ENCODE data around the gene PPP1R12B. TPM values are rescaled to one million over a fixed set of nuclear protein-coding genes. Genes with fewer than 3 reads are reported as not detected.

PPP1R12B gene
- total and polyA plus RNA-seq, 2 experiments from 2014 or later, result 13.2 to 13.8 TPM

DNA sequence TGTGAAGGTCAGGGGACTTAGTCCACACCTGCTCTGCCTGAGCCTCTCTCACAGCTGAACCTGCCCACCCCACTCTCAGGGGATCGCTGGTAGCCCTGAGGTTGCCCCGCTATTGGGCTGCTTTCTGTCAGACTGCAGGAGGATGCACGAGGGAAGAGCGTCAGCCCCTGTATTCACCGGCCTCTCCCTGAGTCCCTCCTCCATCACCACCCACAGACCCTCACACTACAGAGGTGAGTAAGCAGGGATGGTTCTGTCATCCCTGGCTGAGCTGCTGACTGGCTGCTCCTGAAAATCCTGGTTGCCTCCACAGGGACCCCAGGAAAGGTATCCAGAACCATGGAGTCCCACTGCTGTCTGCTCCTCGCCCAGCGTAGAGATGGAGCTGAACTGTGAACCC lies 243.0 kb downstream of the PPP1R12B start:
- no peaks in the 10 kb centered on the region for H3K9me3 Mint-ChIP-seq
- Histone ChIP-seq H3K4me2 (no peak overlapping the region), H3K4me1 (ENCODE audit: insufficient read depth) (no peaks in the 10 kb centered on the region), H3K27me3 (ENCODE audit: insufficient read depth) (no peaks in the 10 kb centered on the region), H3K79me2 (replicated peaks; ENCODE audit: insufficient read depth) (no peaks in the 10 kb centered on the region), H3K27ac (ENCODE audit: low read depth) (no peak overlapping the region), H3K4me3 (no peak overlapping the region), H3K9me2 (ENCODE audit: insufficient read depth) (peaks cover 4% of the 10 kb centered on the region; the same call in 1 of the 2 replicates), H2AFZ (no peak overlapping the region), H3K36me3 (ENCODE audit: insufficient read depth) (no peaks in the 10 kb centered on the region), H4K20me1 (replicated peaks; ENCODE audit: insufficient read depth) (no peaks in the 10 kb centered on the region), H3F3A (replicated peaks; ENCODE audit: low read depth) (no peaks in the 10 kb centered on the region)
- no peak overlapping the region for H3K27ac Mint-ChIP-seq
- ATAC-seq, result peak; percentile 15; the same call in 2 of the 3 replicates
- peaks cover 8% of the 10 kb centered on the region; the same call in 2 of the 3 replicates for H3K36me3 Mint-ChIP-seq (ENCODE audit: low read depth)
- H3K4me3 Mint-ChIP-seq, result no peak overlapping the region
- H3K4me1 Mint-ChIP-seq, result no peaks in the 10 kb centered on the region
- no peaks in the 10 kb centered on the region for H3K27me3 Mint-ChIP-seq (ENCODE audit: insufficient read depth, low read depth, poor library complexity)
- TF ChIP-seq NANOG (IDR thresholded peaks at IDR 0.05; ENCODE audit: borderline replicate concordance) (no peak), CREB1 (CRISPR knock-in tag; IDR thresholded peaks at IDR 0.05; ENCODE audit: low read depth) (no peak), EZH2phosphoT487 (IDR thresholded peaks at IDR 0.05; ENCODE audit: unreplicated experiment) (no peak), ZNF331 (CRISPR knock-in tag; IDR thresholded peaks at IDR 0.05; ENCODE audit: low read depth) (no peak), POLR2AphosphoS5 (IDR thresholded peaks at IDR 0.05; ENCODE audit: low read depth) (no peak), ZNF114 (CRISPR knock-in tag; IDR thresholded peaks at IDR 0.05) (no peak), STAT1 (IDR thresholded peaks at IDR 0.05; ENCODE audit: unreplicated experiment) (no peak)
- TF ChIP-seq, protein P1, sequence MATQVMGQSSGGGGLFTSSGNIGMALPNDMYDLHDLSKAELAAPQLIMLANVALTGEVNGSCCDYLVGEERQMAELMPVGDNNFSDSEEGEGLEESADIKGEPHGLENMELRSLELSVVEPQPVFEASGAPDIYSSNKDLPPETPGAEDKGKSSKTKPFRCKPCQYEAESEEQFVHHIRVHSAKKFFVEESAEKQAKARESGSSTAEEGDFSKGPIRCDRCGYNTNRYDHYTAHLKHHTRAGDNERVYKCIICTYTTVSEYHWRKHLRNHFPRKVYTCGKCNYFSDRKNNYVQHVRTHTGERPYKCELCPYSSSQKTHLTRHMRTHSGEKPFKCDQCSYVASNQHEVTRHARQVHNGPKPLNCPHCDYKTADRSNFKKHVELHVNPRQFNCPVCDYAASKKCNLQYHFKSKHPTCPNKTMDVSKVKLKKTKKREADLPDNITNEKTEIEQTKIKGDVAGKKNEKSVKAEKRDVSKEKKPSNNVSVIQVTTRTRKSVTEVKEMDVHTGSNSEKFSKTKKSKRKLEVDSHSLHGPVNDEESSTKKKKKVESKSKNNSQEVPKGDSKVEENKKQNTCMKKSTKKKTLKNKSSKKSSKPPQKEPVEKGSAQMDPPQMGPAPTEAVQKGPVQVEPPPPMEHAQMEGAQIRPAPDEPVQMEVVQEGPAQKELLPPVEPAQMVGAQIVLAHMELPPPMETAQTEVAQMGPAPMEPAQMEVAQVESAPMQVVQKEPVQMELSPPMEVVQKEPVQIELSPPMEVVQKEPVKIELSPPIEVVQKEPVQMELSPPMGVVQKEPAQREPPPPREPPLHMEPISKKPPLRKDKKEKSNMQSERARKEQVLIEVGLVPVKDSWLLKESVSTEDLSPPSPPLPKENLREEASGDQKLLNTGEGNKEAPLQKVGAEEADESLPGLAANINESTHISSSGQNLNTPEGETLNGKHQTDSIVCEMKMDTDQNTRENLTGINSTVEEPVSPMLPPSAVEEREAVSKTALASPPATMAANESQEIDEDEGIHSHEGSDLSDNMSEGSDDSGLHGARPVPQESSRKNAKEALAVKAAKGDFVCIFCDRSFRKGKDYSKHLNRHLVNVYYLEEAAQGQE (IDR thresholded peaks at IDR 0.05; ENCODE audit: unreplicated experiment), result no peak
- TF ChIP-seq, protein P2, sequence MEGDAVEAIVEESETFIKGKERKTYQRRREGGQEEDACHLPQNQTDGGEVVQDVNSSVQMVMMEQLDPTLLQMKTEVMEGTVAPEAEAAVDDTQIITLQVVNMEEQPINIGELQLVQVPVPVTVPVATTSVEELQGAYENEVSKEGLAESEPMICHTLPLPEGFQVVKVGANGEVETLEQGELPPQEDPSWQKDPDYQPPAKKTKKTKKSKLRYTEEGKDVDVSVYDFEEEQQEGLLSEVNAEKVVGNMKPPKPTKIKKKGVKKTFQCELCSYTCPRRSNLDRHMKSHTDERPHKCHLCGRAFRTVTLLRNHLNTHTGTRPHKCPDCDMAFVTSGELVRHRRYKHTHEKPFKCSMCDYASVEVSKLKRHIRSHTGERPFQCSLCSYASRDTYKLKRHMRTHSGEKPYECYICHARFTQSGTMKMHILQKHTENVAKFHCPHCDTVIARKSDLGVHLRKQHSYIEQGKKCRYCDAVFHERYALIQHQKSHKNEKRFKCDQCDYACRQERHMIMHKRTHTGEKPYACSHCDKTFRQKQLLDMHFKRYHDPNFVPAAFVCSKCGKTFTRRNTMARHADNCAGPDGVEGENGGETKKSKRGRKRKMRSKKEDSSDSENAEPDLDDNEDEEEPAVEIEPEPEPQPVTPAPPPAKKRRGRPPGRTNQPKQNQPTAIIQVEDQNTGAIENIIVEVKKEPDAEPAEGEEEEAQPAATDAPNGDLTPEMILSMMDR (conservative IDR thresholded peaks at IDR 0.05; ENCODE audit: low read depth in 2 of 2), result no peak
- TF ChIP-seq, protein P3, sequence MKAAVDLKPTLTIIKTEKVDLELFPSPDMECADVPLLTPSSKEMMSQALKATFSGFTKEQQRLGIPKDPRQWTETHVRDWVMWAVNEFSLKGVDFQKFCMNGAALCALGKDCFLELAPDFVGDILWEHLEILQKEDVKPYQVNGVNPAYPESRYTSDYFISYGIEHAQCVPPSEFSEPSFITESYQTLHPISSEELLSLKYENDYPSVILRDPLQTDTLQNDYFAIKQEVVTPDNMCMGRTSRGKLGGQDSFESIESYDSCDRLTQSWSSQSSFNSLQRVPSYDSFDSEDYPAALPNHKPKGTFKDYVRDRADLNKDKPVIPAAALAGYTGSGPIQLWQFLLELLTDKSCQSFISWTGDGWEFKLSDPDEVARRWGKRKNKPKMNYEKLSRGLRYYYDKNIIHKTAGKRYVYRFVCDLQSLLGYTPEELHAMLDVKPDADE (IDR thresholded peaks at IDR 0.05), result no peak
- TF ChIP-seq, protein P4, sequence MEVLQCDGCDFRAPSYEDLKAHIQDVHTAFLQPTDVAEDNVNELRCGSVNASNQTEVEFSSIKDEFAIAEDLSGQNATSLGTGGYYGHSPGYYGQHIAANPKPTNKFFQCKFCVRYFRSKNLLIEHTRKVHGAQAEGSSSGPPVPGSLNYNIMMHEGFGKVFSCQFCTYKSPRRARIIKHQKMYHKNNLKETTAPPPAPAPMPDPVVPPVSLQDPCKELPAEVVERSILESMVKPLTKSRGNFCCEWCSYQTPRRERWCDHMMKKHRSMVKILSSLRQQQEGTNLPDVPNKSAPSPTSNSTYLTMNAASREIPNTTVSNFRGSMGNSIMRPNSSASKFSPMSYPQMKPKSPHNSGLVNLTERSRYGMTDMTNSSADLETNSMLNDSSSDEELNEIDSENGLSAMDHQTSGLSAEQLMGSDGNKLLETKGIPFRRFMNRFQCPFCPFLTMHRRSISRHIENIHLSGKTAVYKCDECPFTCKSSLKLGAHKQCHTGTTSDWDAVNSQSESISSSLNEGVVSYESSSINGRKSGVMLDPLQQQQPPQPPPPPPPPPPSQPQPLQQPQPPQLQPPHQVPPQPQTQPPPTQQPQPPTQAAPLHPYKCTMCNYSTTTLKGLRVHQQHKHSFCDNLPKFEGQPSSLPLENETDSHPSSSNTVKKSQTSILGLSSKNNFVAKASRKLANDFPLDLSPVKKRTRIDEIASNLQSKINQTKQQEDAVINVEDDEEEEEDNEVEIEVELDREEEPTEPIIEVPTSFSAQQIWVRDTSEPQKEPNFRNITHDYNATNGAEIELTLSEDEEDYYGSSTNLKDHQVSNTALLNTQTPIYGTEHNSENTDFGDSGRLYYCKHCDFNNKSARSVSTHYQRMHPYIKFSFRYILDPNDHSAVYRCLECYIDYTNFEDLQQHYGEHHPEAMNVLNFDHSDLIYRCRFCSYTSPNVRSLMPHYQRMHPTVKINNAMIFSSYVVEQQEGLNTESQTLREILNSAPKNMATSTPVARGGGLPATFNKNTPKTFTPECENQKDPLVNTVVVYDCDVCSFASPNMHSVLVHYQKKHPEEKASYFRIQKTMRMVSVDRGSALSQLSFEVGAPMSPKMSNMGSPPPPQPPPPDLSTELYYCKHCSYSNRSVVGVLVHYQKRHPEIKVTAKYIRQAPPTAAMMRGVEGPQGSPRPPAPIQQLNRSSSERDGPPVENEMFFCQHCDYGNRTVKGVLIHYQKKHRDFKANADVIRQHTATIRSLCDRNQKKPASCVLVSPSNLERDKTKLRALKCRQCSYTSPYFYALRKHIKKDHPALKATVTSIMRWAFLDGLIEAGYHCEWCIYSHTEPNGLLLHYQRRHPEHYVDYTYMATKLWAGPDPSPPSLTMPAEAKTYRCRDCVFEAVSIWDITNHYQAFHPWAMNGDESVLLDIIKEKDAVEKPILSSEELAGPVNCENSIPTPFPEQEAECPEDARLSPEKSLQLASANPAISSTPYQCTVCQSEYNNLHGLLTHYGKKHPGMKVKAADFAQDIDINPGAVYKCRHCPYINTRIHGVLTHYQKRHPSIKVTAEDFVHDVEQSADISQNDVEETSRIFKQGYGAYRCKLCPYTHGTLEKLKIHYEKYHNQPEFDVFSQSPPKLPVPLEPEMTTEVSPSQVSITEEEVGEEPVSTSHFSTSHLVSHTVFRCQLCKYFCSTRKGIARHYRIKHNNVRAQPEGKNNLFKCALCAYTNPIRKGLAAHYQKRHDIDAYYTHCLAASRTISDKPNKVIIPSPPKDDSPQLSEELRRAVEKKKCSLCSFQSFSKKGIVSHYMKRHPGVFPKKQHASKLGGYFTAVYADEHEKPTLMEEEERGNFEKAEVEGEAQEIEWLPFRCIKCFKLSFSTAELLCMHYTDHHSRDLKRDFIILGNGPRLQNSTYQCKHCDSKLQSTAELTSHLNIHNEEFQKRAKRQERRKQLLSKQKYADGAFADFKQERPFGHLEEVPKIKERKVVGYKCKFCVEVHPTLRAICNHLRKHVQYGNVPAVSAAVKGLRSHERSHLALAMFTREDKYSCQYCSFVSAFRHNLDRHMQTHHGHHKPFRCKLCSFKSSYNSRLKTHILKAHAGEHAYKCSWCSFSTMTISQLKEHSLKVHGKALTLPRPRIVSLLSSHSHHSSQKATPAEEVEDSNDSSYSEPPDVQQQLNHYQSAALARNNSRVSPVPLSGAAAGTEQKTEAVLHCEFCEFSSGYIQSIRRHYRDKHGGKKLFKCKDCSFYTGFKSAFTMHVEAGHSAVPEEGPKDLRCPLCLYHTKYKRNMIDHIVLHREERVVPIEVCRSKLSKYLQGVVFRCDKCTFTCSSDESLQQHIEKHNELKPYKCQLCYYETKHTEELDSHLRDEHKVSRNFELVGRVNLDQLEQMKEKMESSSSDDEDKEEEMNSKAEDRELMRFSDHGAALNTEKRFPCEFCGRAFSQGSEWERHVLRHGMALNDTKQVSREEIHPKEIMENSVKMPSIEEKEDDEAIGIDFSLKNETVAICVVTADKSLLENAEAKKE (CRISPR knock-in tag; IDR thresholded peaks at IDR 0.05), result no peak
- no peak for DNase-seq (ENCODE audit: low spot score)
